HT1080 (cell line): ENCODE measurements around the gene CHST6. TPM values are rescaled to one million over a fixed set of nuclear protein-coding genes. Genes with fewer than 3 reads are reported as not detected.
"Not testable (repeated sequence)": the region's sequence is repeated elsewhere in the genome, so short reads cannot be mapped to it uniquely, and the experiment has no call there.

Source experiments
- DNase-seq: peaks from one replicate; pipeline ENCODE4 v3.0.0-alpha.2; 2015; ENCODE audit warnings: low read depth
- total RNA-seq: library from RNA; depleted of rRNA; stranded (reverse); fragments of >200 nt; shearing (Covaris generic); gene quantifications from 2 replicates; pipeline ENCODE4 v1.2.3, GENCODE V29; 2014

CHST6 gene
- total RNA-seq, 1 experiment from 2014 or later: not detected

GRCh38 chr16:75503801-75504200, 8.6 kb upstream of the CHST6 start:
- DNase-seq: no peak

- peak; percentile 58 for DNase-seq
These were observed 7.8 kb upstream of the CHST6 start for GRCh38 chr16:75502916-75503605.

GRCh38 chr16:75501820-75502219, 6.6 kb upstream of the CHST6 start:
- DNase-seq: not testable (repeated sequence)

- DNase-seq: no peak
These were observed 6.1 kb upstream of the CHST6 start for GRCh38 chr16:75501359-75501758.

GRCh38 chr16:75498605-75499322, 3.5 kb upstream of the CHST6 start:
- DNase-seq: peak; percentile 48

GRCh38 chr16:75497558-75497957, 2.3 kb upstream of the CHST6 start:
- no peak for DNase-seq

GRCh38 chr16:75494661-75495075, 573 bp downstream of the CHST6 start:
- no peak for DNase-seq

- DNase-seq: no peak
These were observed 1.1 kb downstream of the CHST6 start for GRCh38 chr16:75494184-75494583.

GRCh38 chr16:75491876-75492275, 3.4 kb downstream of the CHST6 start:
- peak; percentile 61 for DNase-seq

- DNase-seq: no peak
These were observed 6.9 kb downstream of the CHST6 start for GRCh38 chr16:75488322-75488721.

GRCh38 chr16:75486676-75487313, 8.4 kb downstream of the CHST6 start:
- DNase-seq: no peak

- no peak for DNase-seq
These were observed 9.1 kb downstream of the CHST6 start for GRCh38 chr16:75486014-75486675.

- DNase-seq: no peak
These were observed 9.8 kb downstream of the CHST6 start for GRCh38 chr16:75485230-75486013.

- DNase-seq: peak; percentile 88
These were observed 12.0 kb downstream of the CHST6 start for GRCh38 chr16:75483222-75483621.

GRCh38 chr16:75482434-75483205, 12.6 kb downstream of the CHST6 start:
- DNase-seq: peak; percentile 47

- no peak for DNase-seq
These were observed 13.8 kb downstream of the CHST6 start for GRCh38 chr16:75481475-75481874.

GRCh38 chr16:75479421-75479990, 15.7 kb downstream of the CHST6 start:
- no peak for DNase-seq

GRCh38 chr16:75478480-75479345, 16.5 kb downstream of the CHST6 start:
- DNase-seq: no peak
